NK-92 (cell line): Measurements from ENCODE around the gene ANKRD55.
"Not testable (repeated sequence)": the region's sequence is repeated elsewhere in the genome, so short reads cannot be mapped to it uniquely, and the experiment has no call there.

Source experiments
- DNase-seq: peaks from one replicate; lab custom pipeline; 2025; ENCODE audit not compliant: unreplicated experiment; lab: John Stamatoyannopoulos, UW

The ANKRD55 gene

GRCh38 chr5:56081053-56081642 is 152.0 kb downstream of the ANKRD55 start:
- DNase-seq = not testable (repeated sequence)

- no peak for DNase-seq
Measured at GRCh38 chr5:56080375-56081052, 152.6 kb downstream of the ANKRD55 start.

GRCh38 chr5:56079157-56079500 is 154.0 kb downstream of the ANKRD55 start:
- DNase-seq = not testable (repeated sequence)

DNA sequence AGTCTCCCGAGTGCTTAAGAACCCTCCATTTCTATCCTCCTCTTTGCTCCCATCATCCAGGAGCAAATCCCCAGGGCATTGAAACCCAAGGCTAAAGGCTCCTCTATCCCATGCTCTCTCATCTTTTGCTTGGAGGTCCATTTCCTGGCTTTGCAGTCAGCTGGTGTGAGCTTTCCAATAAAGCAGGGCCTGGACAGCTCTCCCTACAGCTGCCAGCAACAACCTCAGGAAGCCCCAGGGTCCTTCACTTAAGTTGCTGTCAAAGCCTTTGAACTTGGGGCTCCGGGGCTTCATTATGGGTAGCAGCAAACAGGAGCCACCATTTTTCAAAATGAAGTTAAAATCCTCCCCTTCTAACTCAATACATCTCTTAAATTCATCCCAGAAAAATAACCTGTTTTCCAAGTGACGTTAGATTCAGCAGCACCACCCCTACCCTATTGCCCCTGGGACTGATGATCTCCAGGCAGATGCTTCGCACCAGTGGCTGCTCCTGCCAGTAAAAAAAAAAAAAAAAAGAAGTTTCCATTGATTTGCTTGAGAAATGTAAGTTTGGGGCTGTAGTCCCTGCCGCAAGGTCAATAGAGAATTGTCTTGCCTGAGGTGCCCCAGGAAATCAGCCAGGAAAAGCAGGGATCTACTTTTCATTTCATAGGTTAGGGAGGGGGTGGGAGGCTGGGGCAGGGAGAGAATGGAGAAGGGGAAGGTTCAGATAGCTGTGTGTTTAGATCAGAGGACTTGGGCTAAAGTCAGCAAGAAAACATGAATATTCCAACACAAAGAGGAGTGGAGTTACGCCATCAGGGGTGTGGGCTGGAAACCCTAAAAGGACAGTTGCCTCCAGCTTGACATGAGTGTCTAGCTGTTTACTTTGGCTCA is 154.6 kb downstream of the ANKRD55 start:
- DNase-seq = no peak

DNA sequence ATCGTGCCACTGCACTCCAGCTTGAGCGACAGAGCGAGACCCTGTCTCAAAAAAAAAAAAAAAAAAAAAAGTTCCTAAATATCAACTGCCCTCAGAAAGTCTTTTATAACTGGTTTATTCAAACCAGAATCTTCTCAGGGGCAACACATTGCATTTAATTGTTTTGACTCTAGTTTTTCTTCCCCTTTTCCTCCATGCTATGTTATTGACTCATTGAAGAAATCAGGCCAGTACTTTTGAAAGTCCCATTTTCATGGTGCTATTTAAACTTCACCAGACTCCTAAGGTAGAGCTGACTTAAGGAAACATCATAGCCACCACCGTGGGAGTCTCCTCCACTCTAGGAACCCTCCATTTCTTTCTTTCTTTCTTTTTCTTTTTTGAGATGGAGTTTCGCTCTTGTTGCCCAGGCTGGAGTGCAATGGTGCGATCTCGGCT is 155.3 kb downstream of the ANKRD55 start:
- DNase-seq = no peak

DNA sequence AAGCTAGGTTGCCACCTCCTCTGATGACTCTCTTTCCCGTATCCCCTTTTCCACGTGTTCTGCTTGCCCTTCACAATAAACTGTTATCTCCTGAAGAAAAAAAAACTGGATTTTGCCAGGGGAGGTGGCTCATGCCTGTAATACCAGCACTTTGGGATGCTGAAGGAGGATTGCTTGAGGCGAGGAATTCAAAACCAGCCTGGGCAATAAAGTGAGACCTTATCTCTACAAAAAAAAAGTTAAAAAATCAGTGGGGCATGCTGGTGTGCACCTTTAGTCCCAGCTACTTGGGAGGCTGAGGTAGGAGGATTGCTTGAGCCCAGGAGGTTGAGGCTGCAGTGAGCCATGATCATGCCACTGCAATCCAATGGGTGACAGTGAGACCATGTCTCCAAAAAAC is 156.6 kb downstream of the ANKRD55 start:
- no peak for DNase-seq

GRCh38 chr5:56075361-56075760 is 157.8 kb downstream of the ANKRD55 start:
- no peak for DNase-seq

GRCh38 chr5:56072863-56073766 is 160.0 kb downstream of the ANKRD55 start:
- DNase-seq = no peak

DNA sequence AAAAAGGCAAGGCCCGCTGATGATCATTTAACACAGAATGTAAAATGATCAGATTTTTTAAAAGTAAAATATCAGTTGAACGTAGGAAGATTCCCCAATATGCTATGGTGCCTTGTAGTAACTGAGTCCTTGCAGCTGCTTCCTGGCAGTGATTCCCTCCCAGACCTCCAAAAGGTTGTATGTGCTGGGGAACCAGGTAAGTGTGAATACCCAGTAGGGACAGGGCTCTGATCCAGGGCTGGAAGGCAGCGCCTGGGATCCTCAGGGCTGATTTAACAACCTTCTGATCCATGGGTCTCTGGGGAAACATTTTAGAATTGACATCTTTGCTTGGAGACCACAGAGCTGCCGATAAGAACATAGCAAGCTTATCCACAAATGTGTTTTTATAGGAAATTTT is 161.7 kb downstream of the ANKRD55 start:
- no peak for DNase-seq

DNA sequence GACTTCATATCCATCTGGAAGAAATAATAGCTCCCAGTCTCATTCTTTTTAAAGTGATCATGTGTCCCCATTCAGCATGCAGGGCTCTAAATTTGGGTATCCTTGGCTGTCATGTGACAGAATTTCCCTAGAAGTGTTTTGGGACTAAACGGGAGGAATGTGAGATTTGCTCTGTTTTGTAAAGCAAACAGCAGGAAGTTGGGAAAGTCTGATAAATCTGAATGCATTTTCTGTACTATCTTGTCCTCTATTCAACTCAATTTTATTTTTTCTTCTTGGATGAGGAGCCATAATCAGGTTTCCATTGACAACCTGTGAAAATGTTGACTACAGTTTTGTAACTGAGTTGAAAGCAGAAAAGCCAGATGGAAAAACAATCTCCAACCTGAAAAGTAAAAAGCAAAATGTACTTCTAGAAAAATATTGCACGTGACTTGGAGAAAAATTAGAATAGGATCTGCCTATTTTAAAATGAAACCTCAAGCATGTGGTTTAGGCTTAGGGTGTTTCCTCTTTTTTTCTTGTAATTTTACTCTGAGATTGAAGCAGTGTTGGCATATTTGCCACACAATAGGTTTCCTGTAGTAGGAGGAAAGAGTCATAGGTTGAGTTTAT is 162.2 kb downstream of the ANKRD55 start:
- no peak for DNase-seq

DNA sequence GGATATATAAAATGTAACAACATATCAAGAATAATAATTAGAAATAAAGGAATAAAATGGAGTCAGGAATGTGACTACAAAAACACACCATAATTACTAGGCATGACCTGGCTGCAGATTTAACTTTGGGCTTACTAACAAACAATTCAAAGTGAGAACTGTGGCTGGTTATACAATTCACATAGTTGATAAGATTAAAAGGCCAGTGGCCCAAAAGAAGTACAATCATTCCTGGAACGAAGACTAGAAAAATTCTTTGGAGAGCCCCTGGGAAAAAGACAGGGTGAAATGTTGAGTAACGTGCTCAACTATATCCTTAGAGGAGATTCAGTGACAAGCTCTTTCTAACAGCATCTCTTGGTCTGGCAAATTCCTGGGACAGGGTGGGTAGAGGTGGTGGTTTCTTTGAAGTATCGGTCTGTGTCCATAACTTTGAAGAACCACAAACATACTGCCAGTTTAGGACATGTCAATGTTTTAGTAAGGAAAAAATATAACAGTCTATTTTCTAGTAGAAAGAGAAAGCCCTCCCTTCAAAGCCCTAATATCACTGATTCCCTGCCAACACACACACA is 163.4 kb downstream of the ANKRD55 start:
- no peak for DNase-seq

- no peak for DNase-seq
Measured at GRCh38 chr5:56066931-56067450, 166.1 kb downstream of the ANKRD55 start.

GRCh38 chr5:56064984-56065383 is 168.1 kb downstream of the ANKRD55 start:
- no peak for DNase-seq

- DNase-seq = no peak
Measured at GRCh38 chr5:56060276-56061110, 172.6 kb downstream of the ANKRD55 start.

GRCh38 chr5:56059854-56060253 is 173.3 kb downstream of the ANKRD55 start:
- no peak for DNase-seq

GRCh38 chr5:56056875-56057274 is 176.3 kb downstream of the ANKRD55 start:
- no peak for DNase-seq

DNA sequence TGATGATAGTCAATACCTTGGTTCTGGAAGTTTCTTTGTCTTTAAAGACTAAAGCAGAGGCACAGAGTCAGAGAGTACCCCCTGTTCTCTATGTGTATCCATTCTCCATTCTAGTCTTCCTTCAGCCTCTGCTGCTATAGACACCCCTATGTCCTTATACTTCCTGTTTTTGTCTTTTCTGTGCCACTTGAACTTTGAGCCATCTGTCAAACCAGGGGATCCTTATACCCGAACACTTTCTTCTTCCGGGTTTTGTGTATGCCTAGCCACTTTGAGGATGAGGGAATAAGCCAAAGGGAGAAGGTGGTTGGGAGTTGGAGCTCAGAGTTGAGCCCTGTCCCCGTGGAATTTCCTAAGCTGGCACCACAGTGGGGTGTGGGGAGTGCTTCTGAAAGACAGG is 177.3 kb downstream of the ANKRD55 start:
- DNase-seq = no peak

DNA sequence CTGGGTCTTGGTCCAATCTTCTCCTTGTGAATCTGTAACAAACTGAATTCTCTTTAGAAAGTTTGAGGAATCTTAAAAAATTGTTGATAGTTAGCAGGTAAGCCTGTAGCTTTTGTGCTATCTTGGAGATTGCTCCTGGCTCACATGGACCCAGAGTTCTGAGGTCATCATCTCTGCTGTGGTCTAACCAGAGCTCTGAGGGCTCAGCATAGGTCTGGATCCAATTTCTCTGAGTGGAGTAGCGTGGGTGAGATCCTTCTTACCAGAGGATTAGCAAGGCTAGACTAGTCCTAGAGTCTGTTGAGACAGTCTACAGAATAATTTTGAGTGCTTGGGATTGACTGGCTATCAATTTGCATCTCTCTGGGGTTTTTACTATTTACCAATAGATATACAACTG is 177.8 kb downstream of the ANKRD55 start:
- DNase-seq = no peak

DNA sequence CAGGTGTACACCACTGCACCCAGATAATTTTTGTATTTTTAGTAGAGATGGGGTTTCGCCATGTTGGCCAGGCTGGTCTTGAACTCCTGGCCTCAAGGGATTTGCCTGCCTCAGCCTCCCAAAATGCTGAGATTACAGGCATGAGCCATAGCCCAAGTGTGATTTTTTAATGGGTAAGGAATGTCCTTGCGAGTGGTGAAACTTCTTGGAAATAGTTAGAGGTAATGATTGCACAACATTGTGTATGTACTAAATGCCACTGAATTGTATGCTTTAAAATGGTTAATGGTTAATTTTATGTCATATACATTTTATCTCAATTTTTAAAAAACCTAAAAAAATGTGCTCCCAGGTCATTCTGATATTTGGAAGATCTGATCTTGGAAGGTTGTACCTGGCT is 178.5 kb downstream of the ANKRD55 start:
- no peak for DNase-seq
